Measurements from ENCODE around the gene YIPF6. TPM values are rescaled to one million over a fixed set of nuclear protein-coding genes. Genes with fewer than 3 reads are reported as not detected.
A peak's percentile ranks its signal among the peaks of the same experiment; 100 is the strongest.
"Not testable (repeated sequence)": the region's sequence is repeated elsewhere in the genome, so short reads cannot be mapped to it uniquely, and the experiment has no call there.

Gene YIPF6
- total RNA-seq, 1 experiment from 2014 or later, result 18.5 TPM

DNA sequence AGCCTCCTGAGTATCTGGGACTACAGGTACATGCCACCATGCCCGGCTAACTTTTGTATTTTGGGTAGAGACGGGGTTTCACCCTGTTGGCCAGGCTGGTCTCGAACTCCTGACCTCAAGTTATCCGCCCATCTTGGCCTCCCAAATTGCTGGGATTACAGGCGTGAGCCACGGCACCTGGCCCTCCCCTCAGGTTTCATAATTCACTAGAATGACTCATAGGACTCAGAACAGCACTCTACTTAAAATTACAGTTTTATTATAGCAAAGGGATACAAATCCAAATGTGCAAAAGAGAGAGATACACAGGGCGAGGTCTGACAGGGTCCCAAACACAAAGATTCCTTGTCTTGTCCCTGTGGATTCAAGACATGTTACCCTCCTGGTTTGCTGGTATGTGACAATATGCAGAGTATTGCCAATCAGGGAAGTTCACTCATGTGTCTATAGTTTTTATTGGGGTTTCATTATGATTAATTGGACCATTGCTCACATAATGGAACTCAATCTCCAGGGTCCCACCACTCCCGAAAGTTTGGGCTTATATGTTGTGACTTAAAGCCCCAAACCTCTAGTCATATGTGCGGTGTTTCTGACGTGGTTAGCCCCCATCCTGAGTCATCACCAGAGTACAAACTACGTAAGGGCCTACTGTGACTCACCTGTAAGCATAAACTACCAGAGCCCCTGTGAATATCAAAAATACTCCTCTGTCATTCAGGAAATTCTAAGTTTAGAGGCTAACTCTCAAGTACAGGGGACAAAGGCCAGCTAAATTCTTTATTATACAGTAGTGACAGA, 5.2 kb downstream of the YIPF6 start:
- DNase-seq (ENCODE audit: low read depth), result peak; percentile 76

DNA sequence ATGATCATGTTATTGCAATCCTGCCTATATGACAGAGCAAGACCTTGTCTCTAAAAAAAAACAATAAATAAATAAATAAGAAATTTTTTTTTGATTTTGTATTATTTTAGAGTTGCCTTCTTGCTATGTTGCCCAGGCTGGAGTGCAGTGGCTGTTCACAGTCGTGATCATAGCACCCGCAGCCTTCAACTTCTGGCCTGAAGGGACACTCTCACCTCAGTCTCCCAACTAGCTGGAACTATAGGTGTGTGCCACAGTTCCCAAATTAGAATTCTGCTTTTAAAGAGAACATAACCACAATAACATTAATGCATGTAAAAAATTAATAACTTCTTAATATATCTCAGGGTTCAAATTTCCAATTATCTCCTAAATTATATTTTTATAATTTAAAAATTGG, 7.8 kb downstream of the YIPF6 start:
- no peak for DNase-seq (ENCODE audit: low read depth)

- no peak for DNase-seq (ENCODE audit: low read depth)
These were observed 9.9 kb downstream of the YIPF6 start for GRCh38 chrX:68508799-68509198.

GRCh38 chrX:68511255-68511654, 12.4 kb downstream of the YIPF6 start:
- DNase-seq (ENCODE audit: low read depth), result peak; percentile 6

DNA sequence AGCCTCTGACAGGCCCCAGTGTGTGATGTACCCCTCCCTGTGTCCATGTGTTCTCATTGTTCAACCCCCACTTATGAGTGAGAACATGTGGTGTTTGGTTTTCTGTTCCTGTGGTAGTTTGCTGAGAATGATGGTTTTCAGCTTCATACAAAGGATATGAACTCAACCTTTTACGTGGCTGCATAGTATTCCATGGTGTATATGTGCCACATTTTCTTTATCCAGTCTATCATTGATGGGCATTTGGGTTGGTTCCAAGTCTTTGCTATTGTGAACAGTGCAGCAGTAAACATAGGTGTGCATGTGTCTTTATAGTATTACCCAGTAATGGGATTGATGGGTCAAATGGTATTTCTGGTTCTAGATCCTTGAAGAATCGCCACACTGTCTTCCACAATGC, 25.8 kb downstream of the YIPF6 start:
- DNase-seq (ENCODE audit: low read depth), result not testable (repeated sequence)

- no peak for DNase-seq (ENCODE audit: low read depth)
These were observed 34.1 kb downstream of the YIPF6 start for GRCh38 chrX:68532831-68533533.

GRCh38 chrX:68533656-68534055, 34.8 kb downstream of the YIPF6 start:
- DNase-seq (ENCODE audit: low read depth), result no peak

DNA sequence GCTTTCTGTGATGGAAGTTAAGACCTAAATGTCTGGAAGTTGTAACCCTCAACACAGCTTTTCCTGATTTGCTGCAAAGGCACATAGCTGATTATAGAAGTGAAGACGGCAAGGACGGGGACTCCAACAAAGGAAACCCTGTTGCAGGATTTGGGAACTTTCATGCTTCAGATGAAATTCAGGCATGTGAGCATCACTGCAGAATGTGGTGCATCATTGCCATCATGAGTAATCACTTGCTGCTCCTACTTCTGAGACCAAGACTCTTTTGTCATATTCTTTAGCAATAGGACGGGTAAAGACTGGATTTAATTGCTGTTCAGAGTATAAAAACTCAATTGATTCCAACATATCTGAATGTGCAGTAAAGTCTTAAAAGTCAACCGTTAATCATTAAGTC, 35.8 kb downstream of the YIPF6 start:
- no peak for DNase-seq (ENCODE audit: low read depth)

DNA sequence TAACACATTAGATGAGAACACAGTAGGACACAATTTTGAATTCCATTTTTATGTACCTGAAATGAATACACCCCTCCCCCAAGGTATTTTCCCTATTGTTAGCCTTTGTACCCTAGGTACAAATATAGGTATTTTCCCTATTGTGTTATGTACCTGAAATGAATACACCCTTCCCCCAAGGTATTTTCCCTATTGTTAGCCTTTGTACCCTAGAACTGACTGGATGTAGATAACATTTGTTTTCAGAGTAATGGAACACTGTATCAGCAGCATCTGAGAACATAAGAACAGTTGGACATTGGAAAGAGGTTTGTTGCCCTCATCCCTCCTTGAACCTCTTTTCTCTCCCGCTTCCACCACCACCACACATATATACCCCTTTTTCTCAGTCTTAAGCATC, 37.6 kb downstream of the YIPF6 start:
- no peak for DNase-seq (ENCODE audit: low read depth)

DNA sequence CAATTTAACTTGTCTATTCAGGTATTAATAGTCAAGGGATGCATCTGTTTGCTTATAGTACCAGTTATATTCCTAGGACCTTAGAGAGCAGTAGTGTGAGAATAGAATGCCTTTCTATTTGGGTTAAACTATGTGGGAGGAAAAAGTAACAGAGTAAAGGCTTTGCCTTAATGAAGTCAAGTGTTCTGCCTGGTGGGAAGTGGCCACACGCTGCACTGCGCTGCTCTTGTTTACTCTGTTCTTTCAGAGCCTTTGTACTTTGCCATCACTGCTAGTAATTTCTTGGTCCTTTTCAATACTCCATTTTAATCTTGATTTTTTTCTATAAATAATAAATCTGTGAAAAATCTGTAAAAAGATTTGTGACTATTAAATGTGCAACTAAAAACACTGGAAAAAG, 38.0 kb downstream of the YIPF6 start:
- no peak for DNase-seq (ENCODE audit: low read depth)

GRCh38 chrX:68550193-68550592, 51.3 kb downstream of the YIPF6 start:
- no peak for DNase-seq (ENCODE audit: low read depth)

DNA sequence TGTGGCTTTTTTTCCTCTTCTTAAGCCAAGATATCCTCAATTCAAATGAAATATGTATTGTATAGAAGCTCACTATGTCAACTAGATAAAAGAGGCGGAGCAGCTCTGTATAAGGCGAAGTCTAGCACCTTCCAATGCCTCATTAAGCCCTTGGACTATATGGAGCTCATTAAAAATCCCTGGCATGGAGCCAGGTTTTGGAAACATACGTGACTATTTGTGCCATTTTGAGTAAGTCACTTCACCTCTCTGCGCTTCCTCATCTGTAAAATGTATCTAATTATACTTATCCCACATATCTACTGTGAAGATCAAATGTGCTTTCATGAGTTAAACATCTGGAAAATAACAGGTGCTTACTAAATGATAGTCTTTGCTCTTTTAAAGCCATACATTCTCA, 57.2 kb downstream of the YIPF6 start:
- DNase-seq (ENCODE audit: low read depth), result no peak

GRCh38 chrX:68557126-68557525, 58.3 kb downstream of the YIPF6 start:
- DNase-seq (ENCODE audit: low read depth), result not testable (repeated sequence)

- not testable (repeated sequence) for DNase-seq (ENCODE audit: low read depth)
These were observed 61.1 kb downstream of the YIPF6 start for GRCh38 chrX:68559905-68560304.

DNA sequence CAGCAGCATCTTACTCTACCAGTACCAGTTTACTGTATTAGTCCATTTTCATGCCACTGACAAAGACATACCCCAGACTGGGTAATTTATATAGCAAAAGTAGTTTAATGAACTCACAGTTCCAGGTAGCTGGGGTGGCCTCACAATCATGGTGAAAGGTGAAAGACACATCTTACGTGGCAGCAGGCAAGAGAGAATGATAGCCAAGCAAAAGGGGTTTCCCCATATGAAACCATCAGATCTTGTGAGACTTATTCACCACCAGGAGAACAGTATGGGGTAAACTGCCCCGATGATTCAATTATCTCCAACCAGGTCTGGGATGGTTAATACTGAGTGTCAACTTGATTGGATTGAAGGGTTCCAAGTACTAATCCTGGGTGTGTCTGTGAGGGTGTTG, 69.3 kb downstream of the YIPF6 start:
- DNase-seq (ENCODE audit: low read depth), result no peak

- DNase-seq (ENCODE audit: low read depth), result peak; percentile 35
These were observed 71.7 kb downstream of the YIPF6 start for GRCh38 chrX:68570598-68570997.

DNA sequence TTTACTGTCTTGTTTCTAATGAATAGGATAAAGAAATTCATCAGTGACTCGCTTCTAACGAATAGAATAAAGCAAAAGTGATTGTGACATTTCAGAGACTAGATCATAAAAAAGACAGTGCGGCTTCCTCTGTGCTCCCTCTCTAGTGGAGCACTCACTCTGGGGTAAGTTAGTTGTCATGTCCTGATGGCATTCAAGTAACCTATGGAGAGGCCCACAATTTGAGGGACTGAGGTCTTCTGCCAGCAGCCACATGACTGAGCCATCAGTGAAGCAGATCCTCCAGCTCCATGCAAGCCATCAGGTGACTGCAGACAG, 72.4 kb downstream of the YIPF6 start:
- DNase-seq (ENCODE audit: low read depth), result no peak

DNA sequence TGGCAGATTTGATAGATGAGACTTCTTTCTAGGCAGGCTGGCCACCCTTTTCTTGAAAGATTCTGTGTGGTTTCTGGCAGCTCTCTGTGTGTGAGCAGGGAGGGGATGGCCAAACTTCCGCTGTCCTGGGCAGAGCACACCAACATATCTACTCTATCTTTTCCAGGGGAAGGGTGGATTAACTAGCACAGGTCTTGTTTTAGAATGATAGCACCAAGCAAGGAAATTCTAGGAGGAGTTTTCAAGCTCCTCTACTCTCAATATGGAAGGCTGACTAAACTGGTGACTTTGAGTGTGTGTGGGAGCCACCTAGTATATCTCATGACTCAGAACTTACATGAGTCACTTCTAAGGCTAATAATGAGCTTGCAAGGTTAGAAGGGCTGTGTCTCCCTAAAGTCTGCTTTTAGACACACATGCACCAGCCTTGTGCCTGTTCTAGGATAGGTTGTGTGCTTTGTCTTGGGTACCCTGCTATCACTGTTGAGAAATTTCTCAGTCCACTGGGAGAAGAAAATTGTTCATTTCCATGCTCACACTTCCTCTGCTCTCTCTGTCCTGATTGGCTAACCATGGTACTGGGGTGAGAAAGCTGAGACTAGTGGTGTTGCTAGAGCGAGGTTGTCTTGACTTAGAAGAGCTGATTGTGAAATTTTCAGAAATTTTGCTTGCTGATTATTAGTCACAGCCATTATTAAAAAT, 72.9 kb downstream of the YIPF6 start:
- peak; percentile 90 for DNase-seq (ENCODE audit: low read depth)

- DNase-seq (ENCODE audit: low read depth), result no peak
These were observed 75.4 kb downstream of the YIPF6 start for GRCh38 chrX:68574240-68574639.

- no peak for DNase-seq (ENCODE audit: low read depth)
These were observed 81.0 kb downstream of the YIPF6 start for GRCh38 chrX:68579810-68580209.

DNA sequence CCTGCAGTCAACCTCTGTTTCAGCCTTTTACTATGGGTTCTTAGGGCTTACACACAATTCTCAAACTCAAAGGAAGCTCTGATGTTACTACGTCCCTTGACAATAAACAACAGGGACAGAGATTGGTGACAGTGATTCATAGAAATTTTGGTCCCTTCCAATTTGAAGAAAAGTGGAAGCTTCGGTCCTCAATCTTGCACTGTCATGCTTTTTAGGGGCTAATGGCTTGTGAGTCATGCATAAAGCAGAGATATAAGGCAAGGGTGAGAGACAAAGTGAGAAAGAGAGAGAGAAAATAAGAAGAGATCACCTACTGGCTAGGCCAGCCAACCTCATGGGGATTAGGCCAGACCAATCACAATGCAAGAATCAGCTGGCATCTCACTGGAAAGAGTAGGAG, 85.4 kb downstream of the YIPF6 start:
- no peak for DNase-seq (ENCODE audit: low read depth)
